Stimulated activated CD4-positive, alpha-beta T cell treated with anti-CD3 and anti-CD28 coated beads, Interleukin-4, amount 100 ng/mL, for 4 hours (primary cell): ENCODE results near the gene RERE.

Experiments
- DNase-seq, 2 experiments: peaks; one replicate each; pipeline ENCODE4 v3.0.0-alpha.2; 2020

Gene RERE

GRCh38 chr1:8312235-8313218, 504.9 kb downstream of the RERE start:
- no peak for DNase-seq

DNA sequence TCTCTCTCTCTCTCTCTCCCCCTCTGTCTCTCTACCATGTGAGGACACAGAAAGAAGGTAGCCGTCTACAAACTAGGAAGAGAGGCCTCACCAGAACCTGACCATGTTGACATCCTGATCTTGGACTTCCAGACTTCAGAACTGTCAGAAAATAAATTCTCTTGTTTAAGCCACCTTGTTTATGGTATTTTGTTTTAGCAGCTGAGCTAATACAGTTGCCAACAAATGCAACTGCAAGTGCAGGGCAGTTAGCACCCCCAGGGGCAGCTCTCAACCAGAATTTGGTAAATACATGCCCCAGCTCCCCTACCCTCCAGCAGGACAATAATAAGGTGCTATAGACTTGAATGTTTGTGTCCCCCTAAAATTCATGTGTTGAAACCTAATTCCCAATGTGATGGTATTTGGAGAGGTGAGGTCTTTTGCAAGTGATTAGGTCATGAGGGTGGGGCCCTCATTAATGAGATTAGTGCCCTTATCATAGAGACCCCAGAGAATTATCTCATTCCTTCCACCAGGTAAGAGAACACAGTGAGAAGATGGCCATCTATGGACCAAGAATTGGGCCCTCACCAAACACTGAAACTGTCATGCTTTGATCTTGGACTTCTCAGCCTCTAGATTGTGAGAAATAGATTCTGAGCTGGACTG, 506.2 kb downstream of the RERE start:
- no peak for DNase-seq

DNA sequence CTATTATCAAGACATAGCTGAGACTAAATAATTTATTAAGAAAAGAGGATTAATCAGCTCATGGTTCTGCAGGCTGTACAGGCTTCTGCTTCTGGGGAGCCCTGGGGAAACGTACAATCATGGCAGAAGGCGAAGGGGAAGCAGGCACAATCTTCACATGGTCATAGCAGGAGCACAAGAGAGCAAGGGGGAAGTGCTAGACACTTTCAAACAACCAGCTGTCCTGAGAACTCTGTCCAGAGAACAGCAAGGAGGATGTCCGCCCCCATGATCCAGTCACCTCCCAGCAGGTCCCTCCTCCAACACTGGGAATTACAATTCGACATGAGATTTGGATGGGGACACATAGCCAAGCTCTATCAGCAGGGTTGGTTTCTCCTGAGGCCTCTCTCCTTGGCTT, 509.8 kb downstream of the RERE start:
- DNase-seq, result no peak

DNA sequence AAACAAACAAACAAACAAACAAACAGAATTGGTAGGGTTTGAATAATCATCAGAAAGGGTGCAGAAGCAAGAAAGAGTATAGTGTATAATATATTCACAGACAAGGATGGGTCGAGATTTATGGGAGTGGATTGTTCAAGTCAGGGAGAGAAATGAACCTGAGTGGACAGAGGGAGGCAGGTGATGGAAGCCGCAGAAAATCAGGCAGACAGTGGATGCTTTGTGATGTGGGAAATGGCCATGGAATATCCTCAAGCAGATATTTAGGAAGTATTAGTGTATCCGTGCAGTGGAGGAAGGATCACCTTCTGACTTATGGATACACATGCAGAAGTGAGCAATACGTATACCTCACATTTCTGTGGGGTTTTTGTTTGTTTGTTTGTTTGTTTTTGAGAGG, 513.6 kb downstream of the RERE start:
- DNase-seq, result no peak

DNA sequence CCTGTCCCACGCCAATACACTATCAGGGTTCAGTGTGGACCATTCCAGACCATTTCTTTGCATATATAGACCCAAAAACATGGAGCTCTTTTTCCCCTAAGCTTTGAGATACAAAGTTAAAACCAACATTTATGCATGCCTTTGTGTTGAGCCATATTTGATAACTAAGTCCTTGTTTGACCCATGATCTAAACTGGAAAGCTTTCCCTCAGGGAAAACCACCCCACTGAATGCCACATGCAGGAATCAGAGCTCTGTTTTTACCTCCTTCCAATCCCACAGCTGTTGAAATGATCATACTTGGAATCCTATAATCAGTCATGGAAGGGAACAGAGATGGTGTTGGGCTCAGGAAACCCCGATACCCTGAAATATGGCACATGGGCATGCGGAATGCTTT, 514.3 kb downstream of the RERE start:
- no peak for DNase-seq
